Fibroblast of peridontal ligament (primary cell): ENCODE data around the gene TRIB2.
A peak's percentile ranks its signal among the peaks of the same experiment; 100 is the strongest.

ENCODE experiments used
- DNase-seq: peaks from one replicate; pipeline ENCODE4 v3.0.0-alpha.2; 2010; ENCODE audit errors: extremely low read depth

Gene TRIB2

GRCh38 chr2:12742891-12743290 is 26.2 kb downstream of the TRIB2 start:
- peak; percentile 68 for DNase-seq

- DNase-seq, result no peak
Measured at GRCh38 chr2:12750166-12750905, 33.6 kb downstream of the TRIB2 start.

GRCh38 chr2:12754643-12755042 is 37.9 kb downstream of the TRIB2 start:
- no peak for DNase-seq

- no peak for DNase-seq
Measured at GRCh38 chr2:12755384-12755783, 38.6 kb downstream of the TRIB2 start.

GRCh38 chr2:12759248-12759647 is 42.5 kb downstream of the TRIB2 start:
- peak; percentile 91 for DNase-seq

- DNase-seq, result no peak
Measured at GRCh38 chr2:12761104-12761503, 44.4 kb downstream of the TRIB2 start.

- no peak for DNase-seq
Measured at GRCh38 chr2:12762337-12762736, 45.6 kb downstream of the TRIB2 start.

GRCh38 chr2:12762976-12763375 is 46.2 kb downstream of the TRIB2 start:
- DNase-seq, result peak; percentile 19

- DNase-seq, result no peak
Measured at GRCh38 chr2:12763486-12763885, 46.8 kb downstream of the TRIB2 start.

GRCh38 chr2:12764075-12764730 is 47.5 kb downstream of the TRIB2 start:
- DNase-seq, result peak; percentile 48

GRCh38 chr2:12764849-12765605 is 48.3 kb downstream of the TRIB2 start:
- DNase-seq, result no peak

- DNase-seq, result no peak
Measured at GRCh38 chr2:12766421-12766879, 49.7 kb downstream of the TRIB2 start.

- DNase-seq, result no peak
Measured at GRCh38 chr2:12767541-12767940, 50.8 kb downstream of the TRIB2 start.

GRCh38 chr2:12767996-12768624 is 51.4 kb downstream of the TRIB2 start:
- DNase-seq, result no peak

- no peak for DNase-seq
Measured at GRCh38 chr2:12769492-12770105, 52.9 kb downstream of the TRIB2 start.

- DNase-seq, result no peak
Measured at GRCh38 chr2:12770300-12770968, 53.7 kb downstream of the TRIB2 start.

GRCh38 chr2:12771154-12771553 is 54.4 kb downstream of the TRIB2 start:
- DNase-seq, result no peak

- DNase-seq, result no peak
Measured at GRCh38 chr2:12773586-12774394, 57.1 kb downstream of the TRIB2 start.

- DNase-seq, result peak; percentile 62
Measured at GRCh38 chr2:12774395-12774727, 57.6 kb downstream of the TRIB2 start.

GRCh38 chr2:12776521-12776961 is 59.8 kb downstream of the TRIB2 start:
- no peak for DNase-seq
